ENCODE data around the gene CEMIP.

DNA sequence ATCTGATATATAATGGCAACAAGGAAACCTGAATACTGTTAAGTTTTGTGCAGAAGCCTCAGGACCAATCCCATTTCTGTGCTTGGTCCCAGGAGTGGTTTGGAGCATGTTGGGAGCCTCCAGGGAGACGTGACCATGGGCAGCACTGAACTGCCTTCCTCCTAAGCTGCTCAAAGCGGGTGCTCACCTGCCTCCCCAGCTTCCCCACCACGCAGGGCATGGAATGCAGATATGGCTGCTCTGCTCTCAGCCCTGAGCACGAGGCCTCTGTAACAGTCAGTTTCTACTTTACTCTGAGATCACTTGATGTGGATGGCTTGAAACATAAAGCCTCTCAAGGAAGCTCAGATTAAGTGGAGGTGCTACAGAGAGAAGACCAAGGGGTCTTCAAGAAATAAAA lies 161.2 kb downstream of the CEMIP start:
- TF ChIP-seq, protein P1, sequence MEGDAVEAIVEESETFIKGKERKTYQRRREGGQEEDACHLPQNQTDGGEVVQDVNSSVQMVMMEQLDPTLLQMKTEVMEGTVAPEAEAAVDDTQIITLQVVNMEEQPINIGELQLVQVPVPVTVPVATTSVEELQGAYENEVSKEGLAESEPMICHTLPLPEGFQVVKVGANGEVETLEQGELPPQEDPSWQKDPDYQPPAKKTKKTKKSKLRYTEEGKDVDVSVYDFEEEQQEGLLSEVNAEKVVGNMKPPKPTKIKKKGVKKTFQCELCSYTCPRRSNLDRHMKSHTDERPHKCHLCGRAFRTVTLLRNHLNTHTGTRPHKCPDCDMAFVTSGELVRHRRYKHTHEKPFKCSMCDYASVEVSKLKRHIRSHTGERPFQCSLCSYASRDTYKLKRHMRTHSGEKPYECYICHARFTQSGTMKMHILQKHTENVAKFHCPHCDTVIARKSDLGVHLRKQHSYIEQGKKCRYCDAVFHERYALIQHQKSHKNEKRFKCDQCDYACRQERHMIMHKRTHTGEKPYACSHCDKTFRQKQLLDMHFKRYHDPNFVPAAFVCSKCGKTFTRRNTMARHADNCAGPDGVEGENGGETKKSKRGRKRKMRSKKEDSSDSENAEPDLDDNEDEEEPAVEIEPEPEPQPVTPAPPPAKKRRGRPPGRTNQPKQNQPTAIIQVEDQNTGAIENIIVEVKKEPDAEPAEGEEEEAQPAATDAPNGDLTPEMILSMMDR (IDR thresholded peaks at IDR 0.05; ENCODE audit: poor library complexity), result no peak
- no peak for TF ChIP-seq EZH2 (IDR thresholded peaks at IDR 0.05; ENCODE audit: borderline replicate concordance)
